HEK293 (cell line): ENCODE results near the gene B9D1.

ENCODE experiments used
- CTCF ChIA-PET: fragments of 350-600 bp; formaldehyde crosslinking; extraction: SDS; loops from one replicate; lab custom pipeline; 2021; ENCODE audit warnings: antibody characterized with exemption; lab: Yijun Ruan, JAX
- POLR2A ChIA-PET: fragments of 300-600 bp; formaldehyde crosslinking; extraction: SDS; loops from one replicate; lab custom pipeline; 2020; ENCODE audit warnings: antibody characterized with exemption, inconsistent platforms; lab: Yijun Ruan, JAX
- H3K27ac ChIP-seq: fragments of 200-500 bp; sonication (Bioruptor generic); 2 replicates; pipeline ENCODE4 v1.5.1; 2014; ENCODE audit warnings: low read depth, low read length, control low read depth, inconsistent platforms; ENCODE audit errors: extremely low read depth
- H3K36me3 ChIP-seq, 2 experiments: fragments of 200-500 bp in 1 of 2; sonication (Bioruptor generic) in 1 of 2; 1 replicate in 1 of 2; 2 replicates in 1 of 2; pipeline ENCODE4 v1.5.1; 2014 to 2017; ENCODE audit warnings: inconsistent platforms in 2 of 2, low read length in 2 of 2; ENCODE audit not compliant: control insufficient read depth in 2 of 2, insufficient read depth in 1 of 2
- H3K4me1 ChIP-seq: fragments of 200-500 bp; sonication (Bioruptor generic); 2 replicates; pipeline ENCODE4 v1.5.1; 2014; ENCODE audit warnings: mild to moderate bottlenecking, low read length, inconsistent platforms; ENCODE audit not compliant: control insufficient read depth, insufficient read depth
- H3K4me3 ChIP-seq: 2 replicates; pipeline ENCODE4 v1.5.1; 2011; ENCODE audit warnings: low read depth, mild to moderate bottlenecking, control low read depth, low read length, moderate library complexity
- H3K9me3 ChIP-seq: fragments of 200-500 bp; sonication (Bioruptor generic); 2 replicates; pipeline ENCODE4 v1.5.1; 2014; ENCODE audit warnings: low read depth, low read length, inconsistent platforms; ENCODE audit not compliant: control insufficient read depth, insufficient read depth
- HOXA7 ChIP-seq: sonication (generic); formaldehyde crosslinking; IDR thresholded peaks from 2 replicates; pipeline ENCODE4 v1.8.1; 2022; ENCODE audit warnings: missing genetic modification reagents, borderline replicate concordance
- KLF7 ChIP-seq: fragments of 450-650 bp; formaldehyde crosslinking; IDR thresholded peaks from 2 replicates; pipeline ENCODE4 v1.5.1; 2016; ENCODE audit warnings: missing biosample characterization, missing genetic modification characterization, borderline replicate concordance
- MZF1 ChIP-seq: fragments of 450-650 bp; formaldehyde crosslinking; IDR thresholded peaks from 2 replicates; pipeline ENCODE4 v1.5.1; 2017; ENCODE audit warnings: missing biosample characterization, missing genetic modification characterization, borderline replicate concordance
- PRDM10 ChIP-seq: fragments of 450-650 bp; formaldehyde crosslinking; IDR thresholded peaks from 2 replicates; pipeline ENCODE4 v1.5.1; 2016; ENCODE audit warnings: missing biosample characterization, missing genetic modification characterization
- PRDM6 ChIP-seq: fragments of 450-650 bp; formaldehyde crosslinking; IDR thresholded peaks from 2 replicates; pipeline ENCODE4 v1.5.1; 2017; ENCODE audit warnings: missing biosample characterization, missing genetic modification characterization
- ZBTB10 ChIP-seq: fragments of 450-650 bp; formaldehyde crosslinking; IDR thresholded peaks from 2 replicates; pipeline ENCODE4 v1.5.1; 2016; ENCODE audit warnings: missing biosample characterization, missing genetic modification characterization
- ZBTB21 ChIP-seq: fragments of 450-650 bp; formaldehyde crosslinking; IDR thresholded peaks from 2 replicates; pipeline ENCODE4 v1.5.1; 2017; ENCODE audit warnings: missing biosample characterization, missing genetic modification characterization
- ZBTB26 ChIP-seq: fragments of 450-650 bp; formaldehyde crosslinking; optimal IDR thresholded peaks from 2 replicates; pipeline ENCODE3; 2016; ENCODE audit warnings: missing biosample characterization, mild to moderate bottlenecking, missing genetic modification characterization
- ZFP3 ChIP-seq: fragments of 450-650 bp; formaldehyde crosslinking; IDR thresholded peaks from 2 replicates; pipeline ENCODE4 v1.5.1; 2016; ENCODE audit warnings: low read depth, missing biosample characterization, missing genetic modification characterization
- ZFP37 ChIP-seq: fragments of 450-650 bp; formaldehyde crosslinking; IDR thresholded peaks from 2 replicates; pipeline ENCODE4 v1.5.1; 2016; ENCODE audit warnings: missing biosample characterization, missing genetic modification characterization
- ZNF112 ChIP-seq: fragments of 450-650 bp; formaldehyde crosslinking; IDR thresholded peaks from 2 replicates; pipeline ENCODE4 v1.5.0; 2017; ENCODE audit warnings: missing biosample characterization, missing genetic modification characterization
- ZNF121 ChIP-seq: fragments of 450-650 bp; formaldehyde crosslinking; IDR thresholded peaks from 2 replicates; pipeline ENCODE4 v1.5.1; 2016; ENCODE audit warnings: missing biosample characterization, missing genetic modification characterization
- ZNF138 ChIP-seq: fragments of 450-650 bp; formaldehyde crosslinking; IDR thresholded peaks from 2 replicates; pipeline ENCODE4 v1.5.1; 2016; ENCODE audit warnings: missing biosample characterization, missing genetic modification characterization, borderline replicate concordance
- ZNF184 ChIP-seq: fragments of 450-650 bp; IDR thresholded peaks from 2 replicates; pipeline ENCODE4 v1.5.1; 2018; ENCODE audit warnings: missing biosample characterization, mild to moderate bottlenecking, missing genetic modification characterization
- ZNF24 ChIP-seq: fragments of 450-650 bp; formaldehyde crosslinking; IDR thresholded peaks from 2 replicates; pipeline ENCODE4 v1.5.1; 2016; ENCODE audit warnings: missing biosample characterization, missing genetic modification characterization
- ZNF391 ChIP-seq: fragments of 450-650 bp; formaldehyde crosslinking; IDR thresholded peaks from 2 replicates; pipeline ENCODE4 v1.5.1; 2016; ENCODE audit warnings: low read depth, missing biosample characterization, missing genetic modification characterization, borderline replicate concordance
- ZNF558 ChIP-seq: fragments of 450-650 bp; formaldehyde crosslinking; IDR thresholded peaks from 2 replicates; pipeline ENCODE4 v1.5.1; 2016; ENCODE audit warnings: missing biosample characterization, missing genetic modification characterization
- ZNF768 ChIP-seq: fragments of 450-650 bp; formaldehyde crosslinking; IDR thresholded peaks from 2 replicates; pipeline ENCODE4 v1.5.1; 2018; ENCODE audit warnings: missing biosample characterization, mild to moderate bottlenecking, missing genetic modification characterization
- ZNF792 ChIP-seq: fragments of 450-650 bp; formaldehyde crosslinking; IDR thresholded peaks from 2 replicates; pipeline ENCODE4 v1.5.1; 2016; ENCODE audit warnings: missing biosample characterization, missing genetic modification characterization
- ZSCAN16 ChIP-seq: fragments of 450-650 bp; formaldehyde crosslinking; IDR thresholded peaks from 2 replicates; pipeline ENCODE4 v1.5.1; 2016; ENCODE audit warnings: missing biosample characterization, missing genetic modification characterization

B9D1 gene

GRCh38 chr17:19335951-19336631 lies 26.4 kb downstream of the B9D1 start (continued):
- TF ChIP-seq PRDM10 (no peak), ZNF391 (tag by site-specific recombination) (no peak)

GRCh38 chr17:19334331-19334730 lies 28.2 kb downstream of the B9D1 start:
- TF ChIP-seq ZNF558 (tag by site-specific recombination) = no peak
- TF ChIP-seq ZBTB21 (tag by site-specific recombination) = no peak
- no peak for TF ChIP-seq ZSCAN16 (tag by site-specific recombination)
- TF ChIP-seq ZNF138 (tag by site-specific recombination) = no peak
- TF ChIP-seq MZF1 = no peak
- TF ChIP-seq ZNF24 = no peak
- no peak for TF ChIP-seq ZNF792
- Histone ChIP-seq H3K27ac (no peak overlapping the region), H3K9me3 (no peaks in the 10 kb centered on the region), H3K36me3 (peaks cover 0 to 42% of the 10 kb centered on the region in 2 experiments; a peak in 2 of 3 replicates), H3K4me3 (no peak overlapping the region), H3K4me1 (no peaks in the 10 kb centered on the region)
- ChIA-PET POLR2A (no interaction called here), CTCF (no interaction called here)

GRCh38 chr17:19333736-19334290 lies 28.7 kb downstream of the B9D1 start:
- ChIA-PET CTCF (no interaction called here), POLR2A (no interaction called here)
- TF ChIP-seq ZBTB26 = no peak
- no peak for TF ChIP-seq HOXA7 (CRISPR knock-in tag)
- no peak for TF ChIP-seq ZNF184
- no peak for TF ChIP-seq ZNF121 (tag by site-specific recombination)
- no peak for TF ChIP-seq ZNF112 (tag by site-specific recombination)
- TF ChIP-seq KLF7 (tag by site-specific recombination) = no peak
- TF ChIP-seq ZSCAN16 (tag by site-specific recombination) = no peak
- TF ChIP-seq ZFP37 (tag by site-specific recombination) = no peak
- no peak for TF ChIP-seq ZNF768 (tag by site-specific recombination)
- no peak for TF ChIP-seq ZBTB10 (tag by site-specific recombination)
- TF ChIP-seq PRDM6 = no peak
- TF ChIP-seq ZFP3 (tag by site-specific recombination) = no peak
- H3K36me3 ChIP-seq = peaks cover 0 to 46% of the 10 kb centered on the region in 2 experiments; a peak in 2 of 3 replicates
- no peaks in the 10 kb centered on the region for H3K9me3 ChIP-seq
- H3K4me1 ChIP-seq = no peaks in the 10 kb centered on the region
- no peak overlapping the region for H3K4me3 ChIP-seq
- no peak overlapping the region for H3K27ac ChIP-seq
